GM12878 (cell line): Measurements from ENCODE around the gene IGF2BP2. TPM values are rescaled to one million over a fixed set of nuclear protein-coding genes. Genes with fewer than 3 reads are reported as not detected.

ENCODE experiments used
- BMI1 ChIP-seq: fragments of 450-650 bp; IDR thresholded peaks from 2 replicates; pipeline ENCODE4 v1.6.1; 2016; ENCODE audit warnings: mild to moderate bottlenecking, moderate library complexity, borderline replicate concordance
- CEBPZ ChIP-seq: fragments of 150-350 bp; IDR thresholded peaks from 2 replicates; pipeline ENCODE4 v1.6.1; 2016; ENCODE audit warnings: low read depth, low read length
- RFX5 ChIP-seq: IDR thresholded peaks from 2 replicates; pipeline ENCODE4 v1.6.1; 2011; ENCODE audit warnings: low read depth, low read length, improper control_type of control experiment
- USF2 ChIP-seq: IDR thresholded peaks from 2 replicates; pipeline ENCODE4 v1.6.1; 2011; ENCODE audit warnings: low read depth, low read length, improper control_type of control experiment, borderline replicate concordance
- polyA plus RNA-seq, 11 experiments: library from polyadenylated mRNA; depleted of rRNA in 4 of 11; unstranded in 6 of 11; stranded (reverse) in 5 of 11; fragments of >200 nt; fragmentation: Nextera tagmentation in 4 of 11; fragmentation: Illumina TruSeq in 1 of 11; extraction: Ambion mirVana in 4 of 11; extraction: Trizol in 1 of 11; gene quantifications; 1 replicate in 1 of 11; 2 replicates in 10 of 11; pipeline versions ENCODE4 v1.2.1 to v1.2.3, GENCODE V29; 2011 to 2016; ENCODE audit warnings: inconsistent platforms in 2 of 11, missing spikeins in 2 of 11, low read depth in 1 of 11
- total RNA-seq, 4 experiments: library from RNA; depleted of rRNA in 3 of 4; stranded (reverse); fragments of >200 nt in 3 of 4; fragmentation: Illumina TruSeq in 1 of 4; extraction: Trizol in 1 of 4; gene quantifications; 2 replicates each; pipeline versions ENCODE4 v1.2.1 to v1.2.3, GENCODE V29; 2013 to 2021
- TF ChIP-seq, protein P1 (sequence below): fragments of 450-650 bp; IDR thresholded peaks from 2 replicates; pipeline ENCODE4 v1.6.1; 2017; ENCODE audit warnings: antibody characterized with exemption, mild to moderate bottlenecking, moderate library complexity
- TF ChIP-seq, protein P2 (sequence below): IDR thresholded peaks from 2 replicates; pipeline ENCODE4 v1.6.1; 2012; ENCODE audit warnings: low read depth, low read length, improper control_type of control experiment

The IGF2BP2 gene
- total and polyA plus RNA-seq, 10 of the 15 experiments (the other 5 are each of a cell fraction or from before 2014, with no cell fraction given), result 0.25 to 0.72 TPM; not detected in 8

- TF ChIP-seq, protein P1, sequence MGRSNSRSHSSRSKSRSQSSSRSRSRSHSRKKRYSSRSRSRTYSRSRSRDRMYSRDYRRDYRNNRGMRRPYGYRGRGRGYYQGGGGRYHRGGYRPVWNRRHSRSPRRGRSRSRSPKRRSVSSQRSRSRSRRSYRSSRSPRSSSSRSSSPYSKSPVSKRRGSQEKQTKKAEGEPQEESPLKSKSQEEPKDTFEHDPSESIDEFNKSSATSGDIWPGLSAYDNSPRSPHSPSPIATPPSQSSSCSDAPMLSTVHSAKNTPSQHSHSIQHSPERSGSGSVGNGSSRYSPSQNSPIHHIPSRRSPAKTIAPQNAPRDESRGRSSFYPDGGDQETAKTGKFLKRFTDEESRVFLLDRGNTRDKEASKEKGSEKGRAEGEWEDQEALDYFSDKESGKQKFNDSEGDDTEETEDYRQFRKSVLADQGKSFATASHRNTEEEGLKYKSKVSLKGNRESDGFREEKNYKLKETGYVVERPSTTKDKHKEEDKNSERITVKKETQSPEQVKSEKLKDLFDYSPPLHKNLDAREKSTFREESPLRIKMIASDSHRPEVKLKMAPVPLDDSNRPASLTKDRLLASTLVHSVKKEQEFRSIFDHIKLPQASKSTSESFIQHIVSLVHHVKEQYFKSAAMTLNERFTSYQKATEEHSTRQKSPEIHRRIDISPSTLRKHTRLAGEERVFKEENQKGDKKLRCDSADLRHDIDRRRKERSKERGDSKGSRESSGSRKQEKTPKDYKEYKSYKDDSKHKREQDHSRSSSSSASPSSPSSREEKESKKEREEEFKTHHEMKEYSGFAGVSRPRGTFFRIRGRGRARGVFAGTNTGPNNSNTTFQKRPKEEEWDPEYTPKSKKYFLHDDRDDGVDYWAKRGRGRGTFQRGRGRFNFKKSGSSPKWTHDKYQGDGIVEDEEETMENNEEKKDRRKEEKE, result no peak
- TF ChIP-seq USF2 (no peak), CEBPZ (no peak), RFX5 (no peak), BMI1 (no peak)
- TF ChIP-seq, protein P2, sequence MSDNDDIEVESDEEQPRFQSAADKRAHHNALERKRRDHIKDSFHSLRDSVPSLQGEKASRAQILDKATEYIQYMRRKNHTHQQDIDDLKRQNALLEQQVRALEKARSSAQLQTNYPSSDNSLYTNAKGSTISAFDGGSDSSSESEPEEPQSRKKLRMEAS, result no peak
These were observed 122.3 kb downstream of the IGF2BP2 start (continued) for GRCh38 chr3:185702262-185703225.
